ENCODE measurements around the gene MAD1L1. TPM values are rescaled to one million over a fixed set of nuclear protein-coding genes. Genes with fewer than 3 reads are reported as not detected.

The MAD1L1 gene
- total and polyA plus RNA-seq, 8 donors: 12.8 to 469 (median 27.3) TPM

- Histone ChIP-seq H3K27me3 (no peaks in the 10 kb centered on the region), H3K9me3 (no peaks in the 10 kb centered on the region), H3K27ac (no peak overlapping the region), H3K4me3 (no peak overlapping the region), H3K4me1 (peaks cover 13 to 34% (median 19%) of the 10 kb centered on the region in 4 donors), H3K36me3 (no peaks in the 10 kb centered on the region)
- 90 to 96% (median 93%) methylated on average over 7 of the region's 7 CpGs for WGBS, 5 donors
- TF ChIP-seq POLR2A (IDR thresholded peaks at IDR 0.05): no peak
- no peak for TF ChIP-seq EP300 (IDR thresholded peaks at IDR 0.05)
- no peak for TF ChIP-seq CTCF (IDR thresholded peaks at IDR 0.05)
- TF ChIP-seq POLR2AphosphoS5 (IDR thresholded peaks at IDR 0.05): no peak
- intact Hi-C loops (cut with DNase I; ENCODE audit: low total_unique reads): loop anchor here (10.0 kb wide), 1 partner anchor 122 kb away; no protein-coding TSS in a partner anchor
- DNase-seq: no peak
Measured at GRCh38 chr7:2102375-2102723, 130.4 kb downstream of the MAD1L1 start.

- WGBS, 5 donors: 94 to 98% (median 96%) methylated on average over 13 to 19 of the region's 19 CpGs
Measured at GRCh38 chr7:2101630-2102374, 130.9 kb downstream of the MAD1L1 start.

GRCh38 chr7:2100278-2101208 is 132.2 kb downstream of the MAD1L1 start:
- Histone ChIP-seq H3K4me1 (peaks cover 13 to 26% (median 19%) of the 10 kb centered on the region in 4 donors), H3K27me3 (no peaks in the 10 kb centered on the region), H3K36me3 (no peaks in the 10 kb centered on the region), H3K27ac (no peak overlapping the region), H3K9me3 (no peaks in the 10 kb centered on the region), H3K4me3 (no peak overlapping the region)
- intact Hi-C loops (cut with DNase I; ENCODE audit: low total_unique reads): loop anchor here (10.0 kb wide), 1 partner anchor 124 kb away; no protein-coding TSS in a partner anchor
- DNase-seq: peak in 1 of 2 donors; percentile 76
- TF ChIP-seq EP300 (IDR thresholded peaks at IDR 0.05) (no peak), CTCF (IDR thresholded peaks at IDR 0.05) (no peak), POLR2A (IDR thresholded peaks at IDR 0.05) (no peak), POLR2AphosphoS5 (IDR thresholded peaks at IDR 0.05) (no peak)
- 82 to 92% (median 87%) methylated on average over 30 to 31 of the region's 31 CpGs for WGBS, 5 donors

More at GRCh38 chr7:2101630-2102374, 130.9 kb downstream of the MAD1L1 start:
- H3K4me3 ChIP-seq: no peak overlapping the region
- no peak for DNase-seq
- H3K36me3 ChIP-seq: no peaks in the 10 kb centered on the region
- no peak overlapping the region for H3K27ac ChIP-seq
- no peaks in the 10 kb centered on the region for H3K27me3 ChIP-seq
- peaks cover 13 to 34% (median 19%) of the 10 kb centered on the region in 4 donors for H3K4me1 ChIP-seq
- H3K9me3 ChIP-seq: no peaks in the 10 kb centered on the region
- intact Hi-C loops (cut with DNase I; ENCODE audit: low total_unique reads): loop anchor here (10.0 kb wide), 1 partner anchor 123 kb away; no protein-coding TSS in a partner anchor
- TF ChIP-seq POLR2AphosphoS5 (IDR thresholded peaks at IDR 0.05) (no peak), EP300 (IDR thresholded peaks at IDR 0.05) (no peak), POLR2A (IDR thresholded peaks at IDR 0.05) (no peak), CTCF (IDR thresholded peaks at IDR 0.05) (no peak)
